ENCODE measurements around the gene RGS11. TPM values are rescaled to one million over a fixed set of nuclear protein-coding genes. Genes with fewer than 3 reads are reported as not detected.

The RGS11 gene
- total and polyA plus RNA-seq, 2 of the 4 experiments (the other 2 are of a cell fraction): under 0.01 to 0.48 TPM

DNA sequence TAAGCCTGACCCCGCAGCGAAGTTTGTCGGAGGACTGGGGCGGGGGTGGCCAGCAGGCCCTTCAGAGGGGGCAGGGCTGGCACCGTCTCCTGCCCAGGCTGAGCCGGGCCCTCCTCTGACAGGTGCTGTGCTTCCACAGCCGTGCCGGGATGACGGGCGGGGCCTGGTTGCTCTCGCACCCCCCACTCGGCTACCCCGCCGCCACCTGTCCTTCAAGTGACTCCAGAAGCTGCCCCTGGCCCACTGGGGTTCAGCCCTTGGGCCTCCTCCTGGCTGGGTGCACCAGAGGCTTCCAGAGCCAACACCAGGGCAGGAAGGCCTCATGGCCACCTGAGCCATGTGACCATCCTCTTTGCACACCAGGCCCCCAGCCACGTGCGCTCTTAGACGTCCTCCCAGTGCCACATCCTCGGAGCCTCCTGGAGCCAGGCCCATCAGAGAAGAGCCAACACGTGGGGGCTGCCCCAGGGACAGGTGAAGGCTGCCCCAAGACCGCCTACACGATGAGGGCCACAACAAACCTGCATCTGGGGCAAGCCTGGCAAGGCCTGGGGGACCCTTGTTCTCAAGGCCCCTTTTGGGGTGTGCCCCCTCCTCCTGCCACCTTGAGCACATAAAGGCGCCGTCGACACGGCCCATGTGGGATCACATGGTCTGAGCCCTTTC, 14.4 kb upstream of the RGS11 start:
- H2AFZ ChIP-seq (replicated peaks; ENCODE audit: low read length, poor library complexity): no peak overlapping the region
- intact Hi-C loops (cut with micrococcal nuclease) (no loop called here), dilution Hi-C loops (cut with HindIII; ENCODE audit: low sequenced_read_pairs, unreplicated experiment) (no loop called here), in situ Hi-C loops (cut with MboI; ENCODE audit: low sequenced_read_pairs) (no loop called here)
- no peak overlapping the region for H2BK5ac ChIP-seq (ENCODE audit: low read depth, low read length, poor library complexity, severe bottlenecking)
- ChIA-PET CTCF (no interaction called here), POLR2A (ENCODE audit: unreplicated experiment) (no interaction called here)
- no peak overlapping the region for H3K18ac ChIP-seq (ENCODE audit: low read depth, low read length)
- no peaks in the 10 kb centered on the region for H3K4me1 ChIP-seq (ENCODE audit: control insufficient read depth, insufficient read depth, low read length)
- no peak overlapping the region for H2AK5ac ChIP-seq (ENCODE audit: low read depth, low read length)
- WGBS, 2 experiments (ENCODE audit: extremely low coverage in 2 of 2, insufficient read length in 1 of 2): 95% methylated on average over 16 of the region's 25 CpGs; no CpG with 5 or more reads in 1 of the 2 experiments
- no TSS peak for BruUV-seq (replicated peaks)
- H2BK120ac ChIP-seq (ENCODE audit: low read depth, low read length): no peak overlapping the region
- no peaks in the 10 kb centered on the region for H3K9me1 ChIP-seq (ENCODE audit: insufficient read depth, low read length)
- H2AK9ac ChIP-seq (replicated peaks; ENCODE audit: low read depth, low read length, poor library complexity): no peak overlapping the region
- no peak for TF ChIP-seq SMC3 (IDR thresholded peaks at IDR 0.05; ENCODE audit: low read depth, low read length)
- H3K14ac ChIP-seq (replicated peaks; ENCODE audit: low read depth, low read length): no peak overlapping the region
- peaks cover 46% of the 10 kb centered on the region for H3K36me3 ChIP-seq (ENCODE audit: control insufficient read depth, insufficient read depth, low read length)
- no peak overlapping the region for H3K56ac ChIP-seq (ENCODE audit: extremely low read depth, insufficient read depth, low read length)
- H3K79me1 ChIP-seq (ENCODE audit: low read depth in 1 of 2, low read length in 2 of 2): no peaks in the 10 kb centered on the region
- H3K4me2 ChIP-seq (ENCODE audit: low read depth, low read length): no peak overlapping the region
- H3K9ac ChIP-seq (ENCODE audit: low read depth, low read length): no peak overlapping the region
- H3K27me3 ChIP-seq (ENCODE audit: control insufficient read depth, insufficient read depth, low read length): no peaks in the 10 kb centered on the region
- H4K91ac ChIP-seq (ENCODE audit: insufficient read depth, low read depth, low read length): no peak overlapping the region
- ATAC-seq (ENCODE audit: low read depth) (no peak), DNase-seq (no peak)
- H4K8ac ChIP-seq (ENCODE audit: low read depth in 2 of 2, low read length in 2 of 2): no peak overlapping the region
- no peaks in the 10 kb centered on the region for H4K20me1 ChIP-seq (ENCODE audit: insufficient read depth, low read length)
- H3K4ac ChIP-seq (ENCODE audit: low read depth, low read length): no peak overlapping the region
- H4K5ac ChIP-seq (ENCODE audit: low read depth, low read length): no peak overlapping the region
- no peak overlapping the region for H2BK15ac ChIP-seq (ENCODE audit: low read depth, low read length)
- no peak overlapping the region for H3K4me3 ChIP-seq (ENCODE audit: insufficient read depth, low read depth, low read length)
- H3K9me3 ChIP-seq (ENCODE audit: control insufficient read depth, insufficient read depth, low read length): no peaks in the 10 kb centered on the region
- no peak overlapping the region for H2BK20ac ChIP-seq (ENCODE audit: low read depth, low read length)
- no peak overlapping the region for H3K23ac ChIP-seq (ENCODE audit: low read depth, low read length)
- H3K27ac ChIP-seq (ENCODE audit: insufficient read depth, low read length): no peak overlapping the region
